Ishikawa (cell line): Measurements from ENCODE around the gene MGST1.
A peak's percentile ranks its signal among the peaks of the same experiment; 100 is the strongest.

Experiments
- CEBPB ChIP-seq: IDR thresholded peaks from 2 replicates; pipeline ENCODE4 v1.6.1; 2012
- CREB1 ChIP-seq: IDR thresholded peaks from 2 replicates; pipeline ENCODE4 v1.6.1; 2012; ENCODE audit warnings: low read depth
- EGR1 ChIP-seq: IDR thresholded peaks from 2 replicates; pipeline ENCODE4 v1.6.1; 2012
- EP300 ChIP-seq: IDR thresholded peaks from 2 replicates; pipeline ENCODE4 v1.6.1; 2012; ENCODE audit warnings: borderline replicate concordance
- FOXM1 ChIP-seq: IDR thresholded peaks from 2 replicates; pipeline ENCODE4 v1.6.1; 2012; ENCODE audit warnings: low read depth, borderline replicate concordance
- MAX ChIP-seq: IDR thresholded peaks from 2 replicates; pipeline ENCODE4 v1.6.1; 2012
- NFIC ChIP-seq: IDR thresholded peaks from 2 replicates; pipeline ENCODE4 v1.6.1; 2012
- RAD21 ChIP-seq: IDR thresholded peaks from 2 replicates; pipeline ENCODE4 v1.6.1; 2012; ENCODE audit warnings: low read depth
- REST ChIP-seq: IDR thresholded peaks from 2 replicates; pipeline ENCODE4 v1.6.1; 2012; ENCODE audit warnings: low read depth, mild to moderate bottlenecking
- TAF1 ChIP-seq: IDR thresholded peaks from 2 replicates; pipeline ENCODE4 v1.6.1; 2012; ENCODE audit warnings: low read depth, mild to moderate bottlenecking
- TCF12 ChIP-seq: IDR thresholded peaks from 2 replicates; pipeline ENCODE4 v1.6.1; 2012; ENCODE audit warnings: low read depth
- TEAD4 ChIP-seq: IDR thresholded peaks from 2 replicates; pipeline ENCODE4 v1.6.1; 2012
- YY1 ChIP-seq: IDR thresholded peaks from 2 replicates; pipeline ENCODE4 v1.6.1; 2012; ENCODE audit warnings: low read depth
- TF ChIP-seq, protein P1 (sequence below): IDR thresholded peaks from 2 replicates; pipeline ENCODE4 v1.6.1; 2012

The MGST1 gene

GRCh38 chr12:16370096-16370495 is 22.7 kb downstream of the MGST1 start:
- TF ChIP-seq CEBPB (no peak), MAX (no peak), NFIC (no peak), CREB1 (no peak), REST (no peak), RAD21 (no peak), TAF1 (no peak), EP300 (no peak), TEAD4 (no peak), TCF12 (no peak), FOXM1 (no peak), EGR1 (no peak)
- TF ChIP-seq, protein P1, sequence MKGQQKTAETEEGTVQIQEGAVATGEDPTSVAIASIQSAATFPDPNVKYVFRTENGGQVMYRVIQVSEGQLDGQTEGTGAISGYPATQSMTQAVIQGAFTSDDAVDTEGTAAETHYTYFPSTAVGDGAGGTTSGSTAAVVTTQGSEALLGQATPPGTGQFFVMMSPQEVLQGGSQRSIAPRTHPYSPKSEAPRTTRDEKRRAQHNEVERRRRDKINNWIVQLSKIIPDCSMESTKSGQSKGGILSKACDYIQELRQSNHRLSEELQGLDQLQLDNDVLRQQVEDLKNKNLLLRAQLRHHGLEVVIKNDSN, result no peak

DNA sequence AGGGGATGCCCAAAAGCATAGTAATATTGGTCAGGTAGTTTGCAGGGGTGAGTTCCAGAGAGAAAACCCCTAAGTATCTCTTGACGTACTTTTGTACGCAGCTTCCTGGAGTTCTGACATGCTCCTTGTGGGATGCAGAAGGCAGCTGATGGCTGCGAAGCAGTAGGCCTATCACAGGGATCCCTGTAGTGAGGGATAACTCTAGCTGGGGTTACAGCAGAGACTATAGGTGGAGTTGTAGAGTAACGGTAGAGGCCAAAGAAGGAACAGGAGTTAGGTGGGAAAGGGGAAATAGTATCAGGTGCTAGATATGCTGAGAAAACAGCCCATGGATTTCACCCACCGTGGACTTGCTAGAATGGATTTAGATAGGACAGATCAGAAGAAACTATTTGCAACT is 37.3 kb downstream of the MGST1 start:
- TF ChIP-seq EGR1 (no peak), NFIC (no peak)

DNA sequence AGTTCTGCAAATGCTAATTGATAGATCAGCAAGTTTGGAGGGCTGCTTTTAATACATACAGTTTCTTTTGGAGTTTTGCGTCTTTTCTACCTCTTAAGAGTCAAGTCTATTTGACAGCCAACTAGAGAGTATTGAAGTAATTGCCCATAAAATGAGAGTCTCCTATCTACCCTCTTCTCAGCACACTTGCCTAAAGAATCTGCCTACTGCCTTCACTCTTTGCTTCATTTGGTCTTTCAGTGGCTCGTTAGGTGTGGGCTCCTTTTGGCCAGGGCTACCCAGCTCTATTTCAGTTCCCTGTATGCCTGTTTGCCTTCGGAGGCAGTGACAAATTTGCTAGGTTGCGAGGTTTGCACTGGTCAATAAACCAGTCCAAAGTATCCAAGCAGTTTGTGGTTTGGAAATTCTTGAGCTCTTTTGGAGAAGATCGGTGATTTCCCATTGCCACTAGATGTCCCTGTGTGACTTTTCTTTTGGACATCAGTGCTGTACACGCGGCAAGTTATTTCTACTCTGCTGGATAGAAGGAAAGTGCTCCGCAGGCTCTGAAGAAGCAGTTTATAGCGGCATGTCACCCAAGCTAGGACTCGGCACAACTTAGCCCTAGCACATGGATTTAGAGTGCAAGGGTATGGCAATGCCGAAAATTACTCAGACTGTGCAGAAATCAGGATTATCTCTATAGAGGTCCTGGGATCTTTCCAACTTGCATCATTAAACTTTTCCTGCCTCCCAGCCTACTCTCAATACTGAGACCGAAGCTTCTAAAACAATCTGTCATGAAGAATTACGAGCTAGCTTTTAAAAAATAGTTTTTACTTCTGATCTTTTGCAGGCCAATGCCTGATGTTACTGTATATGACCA is 38.6 kb downstream of the MGST1 start:
- TF ChIP-seq RAD21 (peak; percentile 95), REST (no peak)

GRCh38 chr12:16387919-16388318 is 40.5 kb downstream of the MGST1 start:
- no peak for TF ChIP-seq MAX
- TF ChIP-seq EGR1, result no peak
- TF ChIP-seq TCF12, result no peak
- no peak for TF ChIP-seq TAF1
- no peak for TF ChIP-seq RAD21
- TF ChIP-seq NFIC, result no peak
- TF ChIP-seq TEAD4, result no peak
- TF ChIP-seq EP300, result no peak
- TF ChIP-seq CREB1, result no peak
- no peak for TF ChIP-seq REST
- TF ChIP-seq, protein P1, result no peak
- no peak for TF ChIP-seq FOXM1
- no peak for TF ChIP-seq CEBPB
- no peak for TF ChIP-seq YY1

DNA sequence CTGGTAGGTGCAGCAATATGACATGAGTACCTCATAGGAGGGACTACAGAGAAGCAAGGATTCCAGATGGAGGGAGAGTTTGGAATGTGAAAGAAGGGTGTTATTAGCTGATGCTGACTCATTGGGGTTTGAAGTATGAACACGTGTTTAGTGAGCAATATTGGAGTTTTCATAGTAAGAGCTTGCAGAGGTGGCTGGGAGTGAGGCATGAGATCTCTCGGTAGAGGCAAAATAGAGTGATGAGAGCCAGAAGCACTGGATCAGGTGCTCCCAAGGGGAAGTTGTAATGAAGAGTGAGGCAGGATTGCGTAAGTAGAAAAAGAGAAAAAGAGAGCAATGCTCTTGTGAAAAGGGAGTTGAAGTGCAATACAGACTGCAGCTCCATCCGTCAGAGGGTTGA is 42.1 kb downstream of the MGST1 start:
- TF ChIP-seq CEBPB, result peak; percentile 78
- no peak for TF ChIP-seq CREB1
